Fibroblast of lung (primary cell): Measurements from ENCODE around the gene PUDP. TPM values are rescaled to one million over a fixed set of nuclear protein-coding genes. Genes with fewer than 3 reads are reported as not detected.

Experiments used
- DNase-seq, 2 donors: peaks; one replicate each; pipeline versions ENCODE4 v3.0.0 to v3.0.0-alpha.2; 2010; ENCODE audit warnings: low read depth in 2 of 2
- H2AFZ ChIP-seq: 2 replicates; pipeline ENCODE4 v1.5.1; 2012; ENCODE audit warnings: low read length, control low read depth, inconsistent platforms
- H3K27ac ChIP-seq: 2 replicates; pipeline ENCODE4 v1.5.1; 2011; ENCODE audit warnings: low read length, control low read depth; ENCODE audit not compliant: insufficient read depth
- H3K27me3 ChIP-seq: 2 replicates; pipeline ENCODE4 v1.5.1; 2011; ENCODE audit warnings: mild to moderate bottlenecking, low read length; ENCODE audit not compliant: control insufficient read depth, insufficient read depth
- H3K36me3 ChIP-seq: 2 replicates; pipeline ENCODE4 v1.5.1; 2011; ENCODE audit warnings: low read length; ENCODE audit not compliant: control insufficient read depth, insufficient read depth
- H3K4me1 ChIP-seq: 2 replicates; pipeline ENCODE4 v1.5.1; 2011; ENCODE audit warnings: low read length; ENCODE audit not compliant: control insufficient read depth, insufficient read depth; ENCODE audit errors: extremely low read depth
- H3K4me2 ChIP-seq: 2 replicates; pipeline ENCODE4 v1.5.1; 2011; ENCODE audit warnings: low read length, control low read depth; ENCODE audit not compliant: insufficient read depth; ENCODE audit errors: extremely low read depth
- H3K4me3 ChIP-seq, 4 experiments: fragments of 200-600 bp in 1 of 4; sonication (generic) in 1 of 4; replicated peaks in 1 of 4; 2 replicates each; pipeline ENCODE4 v1.5.1; 2011 to 2016; ENCODE audit warnings: low read length in 4 of 4, low read depth in 3 of 4, mild to moderate bottlenecking in 3 of 4, control low read depth in 2 of 4, inconsistent platforms in 1 of 4, mixed read lengths in 1 of 4; ENCODE audit not compliant: insufficient read depth in 1 of 4; ENCODE audit errors: control extremely low read depth in 1 of 4
- H3K79me2 ChIP-seq: 2 replicates; pipeline ENCODE4 v1.5.1; 2012; ENCODE audit warnings: mild to moderate bottlenecking, low read length, inconsistent platforms; ENCODE audit not compliant: control insufficient read depth, insufficient read depth
- H3K9ac ChIP-seq: 2 replicates; pipeline ENCODE4 v1.5.1; 2011; ENCODE audit warnings: mild to moderate bottlenecking, low read length, control low read depth; ENCODE audit not compliant: insufficient read depth
- H3K9me3 ChIP-seq: 2 replicates; pipeline ENCODE4 v1.5.1; 2012; ENCODE audit warnings: low read depth, low read length; ENCODE audit not compliant: control insufficient read depth, insufficient read depth
- H4K20me1 ChIP-seq: 2 replicates; pipeline ENCODE4 v1.5.1; 2011; ENCODE audit warnings: low read length; ENCODE audit not compliant: control insufficient read depth, insufficient read depth; ENCODE audit errors: extremely low read depth
- EZH2 ChIP-seq: IDR thresholded peaks from 2 replicates; pipeline ENCODE4 v1.5.1; 2012; ENCODE audit warnings: low read length, control low read depth, mild to moderate bottlenecking; ENCODE audit errors: missing control alignments
- polyA plus RNA-seq, 2 donors: library from polyadenylated mRNA; depleted of rRNA in 1 of 2; stranded (reverse) in 1 of 2; unstranded in 1 of 2; fragments of >200 nt; gene quantifications; 2 replicates each; pipeline ENCODE4 v1.2.1, GENCODE V29; 2011 to 2012; ENCODE audit warnings: missing spikeins in 1 of 2
- total RNA-seq: library from RNA; depleted of rRNA; stranded (reverse); fragments of >200 nt; gene quantifications from 2 replicates; pipeline ENCODE4 v1.2.1, GENCODE V29; 2014
- TF ChIP-seq, protein P1 (sequence below), 2 donors: IDR thresholded peaks in 1 of 2; conservative IDR thresholded peaks in 1 of 2; 1 replicate in 1 of 2; 2 replicates in 1 of 2; pipeline ENCODE4 v1.5.1; 2011 to 2012; ENCODE audit warnings: low read length in 2 of 2, control low read depth in 1 of 2, inconsistent platforms in 1 of 2, low read depth in 1 of 2, mild to moderate bottlenecking in 1 of 2

The PUDP gene
- total and polyA plus RNA-seq, 2 donors (not counting 1 experiment from before 2014, with no cell fraction given): 7.6 to 19.8 TPM

DNA sequence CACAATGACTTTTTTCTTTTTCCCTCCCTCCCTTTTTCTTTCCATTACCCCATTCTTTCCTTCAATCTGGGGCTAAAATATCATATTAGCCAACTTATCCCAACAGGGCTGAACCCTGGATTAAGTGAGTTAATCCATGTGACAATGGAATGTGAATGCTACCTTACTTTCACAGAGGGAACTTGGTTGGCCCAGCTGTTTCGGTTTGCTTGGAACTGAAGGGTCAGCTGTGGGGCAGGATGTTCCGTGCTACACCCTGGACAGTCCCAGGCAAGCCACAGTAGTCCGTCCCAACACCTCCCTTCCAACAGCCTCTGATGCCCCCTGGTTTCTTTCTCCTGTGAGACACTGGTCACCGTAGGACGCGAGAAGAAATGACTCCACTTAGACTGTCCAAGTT lies 95.4 kb downstream of the PUDP start:
- no peak for TF ChIP-seq EZH2
- TF ChIP-seq, protein P1, sequence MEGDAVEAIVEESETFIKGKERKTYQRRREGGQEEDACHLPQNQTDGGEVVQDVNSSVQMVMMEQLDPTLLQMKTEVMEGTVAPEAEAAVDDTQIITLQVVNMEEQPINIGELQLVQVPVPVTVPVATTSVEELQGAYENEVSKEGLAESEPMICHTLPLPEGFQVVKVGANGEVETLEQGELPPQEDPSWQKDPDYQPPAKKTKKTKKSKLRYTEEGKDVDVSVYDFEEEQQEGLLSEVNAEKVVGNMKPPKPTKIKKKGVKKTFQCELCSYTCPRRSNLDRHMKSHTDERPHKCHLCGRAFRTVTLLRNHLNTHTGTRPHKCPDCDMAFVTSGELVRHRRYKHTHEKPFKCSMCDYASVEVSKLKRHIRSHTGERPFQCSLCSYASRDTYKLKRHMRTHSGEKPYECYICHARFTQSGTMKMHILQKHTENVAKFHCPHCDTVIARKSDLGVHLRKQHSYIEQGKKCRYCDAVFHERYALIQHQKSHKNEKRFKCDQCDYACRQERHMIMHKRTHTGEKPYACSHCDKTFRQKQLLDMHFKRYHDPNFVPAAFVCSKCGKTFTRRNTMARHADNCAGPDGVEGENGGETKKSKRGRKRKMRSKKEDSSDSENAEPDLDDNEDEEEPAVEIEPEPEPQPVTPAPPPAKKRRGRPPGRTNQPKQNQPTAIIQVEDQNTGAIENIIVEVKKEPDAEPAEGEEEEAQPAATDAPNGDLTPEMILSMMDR (conservative IDR thresholded peaks at IDR 0.05 in 1 of 2, IDR thresholded peaks at IDR 0.05 in 1 of 2; ENCODE audit: low read depth in 1 of 2, low read length in 2 of 2): no peak
- Histone ChIP-seq H3K36me3 (no peaks in the 10 kb centered on the region), H3K27me3 (no peaks in the 10 kb centered on the region), H2AFZ (no peak overlapping the region), H3K4me1 (no peaks in the 10 kb centered on the region), H3K79me2 (no peaks in the 10 kb centered on the region), H4K20me1 (no peaks in the 10 kb centered on the region), H3K4me2 (no peak overlapping the region), H3K9me3 (no peaks in the 10 kb centered on the region), H3K27ac (no peak overlapping the region), H3K9ac (no peak overlapping the region), H3K4me3 (no peak overlapping the region)
- DNase-seq: no peak

DNA sequence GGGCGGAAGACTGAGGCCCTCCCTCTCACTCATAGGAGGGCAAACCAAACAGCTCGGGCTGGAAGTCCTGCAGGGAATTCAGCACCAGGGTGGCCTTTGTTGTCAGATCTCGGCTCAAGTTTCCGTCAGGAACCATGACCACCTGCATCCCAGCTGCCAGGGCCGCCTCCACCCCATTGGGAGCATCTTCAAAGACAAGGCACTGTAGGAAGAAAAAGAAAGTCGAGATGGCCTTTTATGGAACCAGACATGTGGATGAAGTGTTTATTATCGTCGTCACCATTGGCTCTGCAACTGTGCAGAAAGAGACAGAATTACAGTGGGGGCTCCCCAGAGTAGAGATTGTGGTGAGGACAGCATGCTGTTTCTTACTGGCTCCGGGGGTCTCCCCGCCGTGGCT lies 97.7 kb downstream of the PUDP start:
- no peaks in the 10 kb centered on the region for H3K27me3 ChIP-seq
- H3K27ac ChIP-seq: no peak overlapping the region
- no peak for TF ChIP-seq EZH2
- TF ChIP-seq, protein P1 (conservative IDR thresholded peaks at IDR 0.05 in 1 of 2, IDR thresholded peaks at IDR 0.05 in 1 of 2; ENCODE audit: low read depth in 1 of 2, low read length in 2 of 2): no peak
- H3K4me2 ChIP-seq: no peak overlapping the region
- DNase-seq: no peak
- no peak overlapping the region for H3K9ac ChIP-seq
- no peaks in the 10 kb centered on the region for H3K9me3 ChIP-seq
- H4K20me1 ChIP-seq: no peaks in the 10 kb centered on the region
- peaks cover 2% of the 10 kb centered on the region for H3K36me3 ChIP-seq
- H3K4me3 ChIP-seq: no peak overlapping the region
- H3K4me1 ChIP-seq: no peaks in the 10 kb centered on the region
- H2AFZ ChIP-seq: no peak overlapping the region
- H3K79me2 ChIP-seq: no peaks in the 10 kb centered on the region

DNA sequence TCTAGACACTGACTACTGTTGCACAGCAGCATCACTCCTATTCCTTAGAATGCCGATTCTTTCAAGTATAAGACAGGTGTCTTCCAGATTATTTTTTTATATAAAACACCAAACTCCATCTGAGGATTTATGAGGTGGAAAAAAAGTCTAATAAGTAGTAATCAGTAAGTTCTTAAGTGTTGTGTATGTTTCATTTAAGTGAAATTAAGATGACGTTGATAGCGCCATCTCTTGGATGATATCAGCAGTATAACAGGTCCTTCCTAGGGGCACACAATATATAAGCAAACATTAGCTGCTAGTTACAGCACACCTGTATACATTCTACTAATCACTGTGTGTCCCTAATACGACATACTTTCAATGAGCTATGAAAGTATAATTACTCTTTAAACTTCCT lies 100.0 kb downstream of the PUDP start:
- Histone ChIP-seq H3K4me1 (no peaks in the 10 kb centered on the region), H3K4me2 (no peak overlapping the region), H3K9me3 (no peaks in the 10 kb centered on the region), H2AFZ (no peak overlapping the region), H3K4me3 (no peak overlapping the region), H3K27me3 (no peaks in the 10 kb centered on the region), H3K36me3 (peaks cover 2% of the 10 kb centered on the region), H4K20me1 (no peaks in the 10 kb centered on the region), H3K9ac (no peak overlapping the region), H3K79me2 (no peaks in the 10 kb centered on the region), H3K27ac (no peak overlapping the region)
- no peak for DNase-seq
- TF ChIP-seq, protein P1 (conservative IDR thresholded peaks at IDR 0.05 in 1 of 2, IDR thresholded peaks at IDR 0.05 in 1 of 2; ENCODE audit: low read depth in 1 of 2, low read length in 2 of 2): no peak
- TF ChIP-seq EZH2: no peak
